SU-DHL-6 (cell line): ENCODE measurements around the gene FRAT1.

ENCODE experiments used
- CTCF ChIP-seq: fragments of 200-600 bp; sonication (generic); IDR thresholded peaks from one replicate; pipeline ENCODE4 v1.5.1; 2017; ENCODE audit warnings: antibody characterized with exemption, mild to moderate bottlenecking, low read length, moderate library complexity; ENCODE audit not compliant: insufficient read depth, poor library complexity, severe bottlenecking
- EZH2phosphoT487 ChIP-seq: fragments of 200-600 bp; sonication (generic), shearing (Covaris generic); conservative IDR thresholded peaks from 2 replicates; pipeline ENCODE4 v1.6.1; 2018; ENCODE audit warnings: mild to moderate bottlenecking, antibody characterized with exemption, low read length, moderate library complexity, mixed read lengths

GRCh38 chr10:97307866-97308780, 10.9 kb upstream of the FRAT1 start:
- TF ChIP-seq CTCF, result no peak
- TF ChIP-seq EZH2phosphoT487, result no peak
